GM20431 (cell line): ENCODE results near the gene DHRS1.

Source experiments
- in situ Hi-C: fragments of 300-500 bp; cut with MseI, MboI; formaldehyde crosslinking; loops from one replicate; pipeline ENCODE4 v1.15.0; 2020; ENCODE audit warnings: low sequenced_read_pairs; ENCODE audit not compliant: unreplicated experiment

Gene DHRS1

DNA sequence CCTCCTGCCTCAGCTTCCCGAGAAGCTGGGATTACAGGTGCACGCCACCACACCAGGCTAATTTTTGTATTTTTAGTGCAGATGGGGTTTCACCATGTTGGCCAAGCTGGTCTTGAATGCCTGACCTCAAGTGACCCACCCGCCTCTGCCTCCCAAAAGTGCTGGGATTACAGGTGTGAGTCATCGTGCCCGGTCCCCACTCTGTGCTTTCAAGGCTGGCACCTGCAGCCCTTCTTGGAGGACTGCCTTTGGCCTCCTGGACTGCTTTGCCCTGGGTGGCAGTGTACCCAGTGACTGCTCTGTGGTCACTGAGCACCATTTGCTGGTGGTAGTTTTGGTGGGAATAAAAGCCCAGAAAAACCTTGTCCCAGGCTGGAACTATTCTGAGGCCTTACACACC is 12.6 kb downstream of the DHRS1 start:
- in situ Hi-C loops = no loop called here

DNA sequence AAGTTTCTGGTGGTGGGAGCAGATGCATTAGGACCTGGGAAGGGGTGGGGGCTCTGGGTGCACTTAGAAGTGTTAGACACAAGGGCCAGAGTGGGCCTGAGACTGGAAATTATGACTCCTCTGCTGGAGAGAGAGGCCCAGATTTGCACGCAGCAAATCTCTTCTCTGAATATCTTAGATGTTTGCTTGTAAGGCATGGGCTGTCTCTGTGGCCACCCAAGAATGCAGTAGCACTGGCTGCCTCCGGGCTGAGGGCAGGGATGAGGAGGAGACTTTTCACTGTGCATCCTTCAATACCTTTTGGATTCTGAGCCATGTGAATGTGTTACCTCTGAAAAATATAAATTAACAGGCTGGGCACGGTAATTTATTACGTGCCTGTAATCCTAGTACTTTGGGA is 14.2 kb downstream of the DHRS1 start:
- in situ Hi-C loops = no loop called here

DNA sequence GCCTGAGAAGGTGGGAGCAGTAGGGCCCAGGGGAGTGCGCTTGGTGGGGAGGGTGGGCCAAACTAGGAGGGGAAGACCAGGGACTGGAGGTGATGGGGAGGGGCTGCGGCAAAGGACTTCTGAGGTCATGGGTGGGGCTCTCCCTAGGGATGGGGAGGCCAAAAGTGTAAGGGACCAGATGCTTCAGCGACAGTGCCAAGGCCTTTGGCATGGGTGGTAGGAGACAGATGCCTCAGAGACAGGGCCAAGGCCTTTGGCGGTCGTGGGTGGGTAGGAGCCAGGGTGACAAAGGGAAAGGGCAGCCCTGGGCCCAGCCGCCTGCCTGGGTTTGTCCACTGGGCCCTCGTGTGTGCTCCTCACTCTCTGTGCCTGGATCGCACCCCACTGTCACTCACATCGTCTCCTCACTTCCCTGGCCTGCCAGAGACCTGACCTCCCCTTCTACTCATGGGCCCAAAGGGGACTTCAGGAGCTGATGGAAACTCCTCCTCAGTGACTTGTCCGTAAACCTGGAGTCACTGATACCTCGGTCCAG is 15.0 kb downstream of the DHRS1 start:
- in situ Hi-C loops = no loop called here

DNA sequence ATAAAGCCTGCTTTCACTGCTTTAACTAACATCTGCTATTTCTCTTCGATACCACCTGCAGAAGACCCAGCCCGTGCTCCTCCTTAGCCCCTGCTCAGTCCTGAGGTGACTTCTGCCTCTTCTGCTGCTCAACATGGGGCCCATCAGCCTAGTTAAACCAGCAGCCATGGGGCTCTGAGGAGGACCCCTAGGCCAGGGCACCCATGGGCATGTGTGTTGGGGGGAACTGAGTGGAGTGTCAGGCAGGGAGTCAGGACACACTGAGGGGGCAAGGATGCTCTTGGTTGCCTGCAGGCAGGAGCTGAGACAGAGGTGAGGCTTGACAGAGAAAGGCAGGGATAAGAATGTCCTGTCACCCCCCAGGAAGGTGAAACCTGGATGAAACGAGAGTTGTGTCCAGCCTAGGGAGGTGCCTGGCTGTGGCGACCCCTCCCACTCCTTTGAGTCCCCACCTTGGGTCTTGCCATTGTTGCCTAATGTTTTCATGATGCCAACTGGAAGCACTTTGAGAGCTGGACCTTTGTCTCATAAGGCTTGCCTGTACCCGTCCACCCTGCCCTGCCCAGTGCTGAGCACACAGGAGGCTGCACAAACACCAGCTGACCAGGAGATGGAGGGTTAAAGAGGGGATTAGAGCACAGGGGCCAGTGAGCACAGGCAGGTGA is 15.7 kb downstream of the DHRS1 start:
- in situ Hi-C loops = no loop called here

DNA sequence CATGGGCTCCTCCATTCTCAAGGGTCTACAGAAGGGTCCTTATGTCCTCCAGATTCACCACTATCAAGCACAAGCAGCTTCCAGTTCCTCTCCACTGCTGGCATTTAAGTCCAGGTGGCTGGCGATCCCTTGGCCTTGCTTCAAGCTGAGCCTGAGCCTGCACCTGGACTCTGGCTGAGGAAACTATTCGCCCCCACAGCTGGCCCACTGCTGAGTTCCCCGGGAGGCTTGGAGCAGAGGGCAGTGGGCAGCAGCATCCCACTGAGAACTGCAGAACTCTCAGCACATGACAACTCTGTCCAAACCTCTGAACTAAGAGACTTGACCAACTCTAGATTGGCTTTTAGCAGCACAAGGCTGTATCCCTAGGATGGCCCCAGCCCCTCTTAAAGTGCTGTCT is 16.8 kb downstream of the DHRS1 start:
- in situ Hi-C loops = no loop called here

DNA sequence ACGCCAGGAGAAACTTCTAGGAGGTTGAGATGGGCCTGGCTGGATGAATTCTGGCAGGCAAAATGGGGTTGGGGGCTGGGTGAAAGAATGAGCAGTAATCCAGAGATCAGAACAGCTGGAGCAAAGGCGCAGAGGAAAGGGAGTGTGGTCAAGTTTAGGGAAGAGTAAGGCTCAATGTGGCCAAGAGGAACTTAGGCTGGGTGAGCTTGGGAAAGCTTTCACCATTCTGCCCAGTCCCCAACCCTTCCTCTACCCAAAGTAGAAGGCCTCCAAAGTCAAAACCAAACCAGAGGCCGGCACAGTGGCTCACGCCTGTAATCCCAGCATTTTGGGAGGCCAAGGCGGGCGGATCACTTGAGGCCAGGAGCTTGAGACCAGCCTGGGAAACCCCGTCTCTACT is 17.9 kb downstream of the DHRS1 start:
- in situ Hi-C loops = no loop called here

DNA sequence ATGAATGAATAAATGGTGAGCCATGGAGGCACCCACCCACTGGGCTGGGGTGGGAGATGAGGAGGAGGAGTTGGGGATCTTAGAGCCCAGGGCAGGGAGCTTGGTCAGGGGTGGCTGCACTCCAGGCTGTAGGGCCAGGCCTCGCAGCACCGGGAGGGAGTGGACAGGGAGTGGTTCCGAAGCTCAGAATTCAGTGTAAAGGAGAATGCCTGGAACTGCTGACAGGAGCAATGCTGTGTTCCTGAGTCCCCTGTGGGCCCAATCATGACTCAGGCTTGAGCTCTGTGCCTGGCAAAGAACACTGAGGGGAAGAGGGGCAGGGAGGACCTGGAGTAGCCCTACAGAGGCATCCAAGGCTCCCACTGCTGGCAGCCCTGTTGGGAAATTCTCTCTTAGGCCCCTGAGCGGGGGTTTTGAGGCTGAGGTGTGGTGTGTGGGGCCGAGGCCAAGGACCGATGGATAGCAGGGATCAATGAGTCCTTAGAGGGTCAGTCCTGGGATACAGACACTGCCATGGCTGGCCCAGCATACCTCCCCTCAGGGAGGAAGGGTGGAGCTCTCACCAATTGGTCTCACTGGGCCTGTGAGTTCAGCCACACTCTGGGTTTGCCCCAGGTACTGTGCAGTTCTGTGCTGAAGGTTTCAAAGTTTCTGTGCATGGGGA is 18.7 kb downstream of the DHRS1 start:
- in situ Hi-C loops = no loop called here

DNA sequence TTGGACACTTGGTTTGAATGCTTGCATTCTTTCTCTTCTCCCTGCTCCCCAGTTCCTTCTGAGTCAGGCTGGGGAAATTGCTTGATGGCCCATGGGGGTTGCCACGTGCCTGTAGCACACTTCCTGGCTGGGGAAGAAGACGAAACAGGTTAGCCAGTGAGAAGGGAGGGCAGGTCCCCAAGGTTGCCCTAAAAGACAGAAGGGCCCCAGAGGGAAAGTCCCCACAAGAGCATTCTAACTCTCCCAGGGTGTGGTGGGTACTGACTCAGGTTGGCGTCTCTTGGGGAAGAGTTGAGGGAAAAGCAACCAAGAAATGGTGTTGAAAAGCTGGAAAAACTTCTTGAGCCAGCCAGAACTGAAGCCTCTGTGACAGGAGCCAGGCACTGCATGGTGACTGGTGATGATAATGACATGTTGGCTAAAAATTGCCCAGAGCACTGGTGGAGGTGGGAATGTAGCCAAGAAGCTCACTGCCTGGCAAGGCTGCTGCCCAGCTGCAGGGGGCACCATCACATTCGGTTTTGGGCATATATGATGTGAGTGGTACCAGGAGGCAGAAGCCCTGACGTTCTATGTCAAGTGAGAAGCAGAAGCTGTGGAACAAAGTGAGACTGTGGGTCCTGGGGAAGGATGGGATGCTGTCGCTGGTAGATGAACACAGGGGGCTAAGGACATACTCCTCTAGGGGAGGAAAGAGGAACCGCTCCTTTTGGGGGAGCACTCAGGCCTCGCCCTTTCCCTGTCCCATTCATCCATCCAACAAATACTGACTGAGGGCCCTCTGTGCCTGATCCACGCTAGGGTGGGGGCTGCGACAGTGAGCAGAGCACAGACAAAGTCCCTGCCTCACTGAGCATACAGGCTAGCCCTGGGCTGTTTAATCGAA is 20.0 kb downstream of the DHRS1 start:
- in situ Hi-C loops = no loop called here

DNA sequence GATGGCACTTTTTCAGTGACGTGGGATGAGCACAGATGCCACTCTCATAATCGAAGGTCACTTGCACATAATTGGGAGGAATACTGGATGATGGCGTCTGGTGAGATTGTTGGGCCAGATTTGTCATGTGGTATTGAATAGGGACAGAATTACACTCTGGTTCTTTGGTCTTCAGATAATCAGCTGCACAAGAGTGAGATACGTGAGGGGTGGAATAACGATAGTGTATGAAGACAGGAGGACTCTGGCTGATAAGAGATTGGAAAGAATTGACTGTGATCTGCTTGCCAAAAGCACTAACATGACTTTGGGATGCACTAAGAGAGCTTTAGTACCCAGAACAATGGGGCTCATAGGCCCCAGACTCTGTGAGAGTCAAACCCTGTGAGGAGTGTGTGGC is 21.2 kb downstream of the DHRS1 start:
- in situ Hi-C loops = no loop called here

DNA sequence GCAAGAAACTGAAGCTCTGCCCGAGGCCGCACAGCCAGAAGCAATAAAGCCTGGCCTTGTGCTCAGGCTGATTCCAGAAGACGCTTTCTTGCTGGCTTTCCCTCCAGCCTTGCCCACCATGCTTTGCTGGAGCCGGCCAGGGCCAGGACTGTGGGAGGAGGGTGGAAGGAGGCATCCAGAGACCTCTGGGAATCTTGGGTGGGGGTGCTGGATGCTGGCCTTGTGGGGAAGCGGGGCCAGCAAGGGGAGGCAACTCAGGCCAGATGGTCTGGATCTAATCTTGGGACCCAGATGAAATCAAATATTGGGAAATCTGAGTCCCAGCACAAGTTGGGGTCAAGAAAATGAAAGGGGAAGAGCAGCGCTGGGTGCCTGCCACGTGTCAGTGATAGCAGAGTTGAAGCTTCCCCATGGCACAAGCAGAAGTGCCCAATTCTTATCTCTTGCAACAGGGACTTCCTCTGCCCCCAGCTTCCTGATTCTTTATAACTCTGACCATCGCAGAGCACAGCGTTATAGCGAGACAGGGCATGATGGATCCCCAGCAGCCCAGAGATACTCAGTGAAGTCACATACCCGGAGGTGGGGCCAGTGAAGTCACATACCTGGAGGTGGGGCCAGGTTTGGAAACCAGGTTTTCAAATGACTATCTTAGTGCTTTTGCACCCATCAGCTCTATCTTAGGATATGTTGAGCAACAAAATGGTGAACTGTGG is 21.8 kb downstream of the DHRS1 start:
- in situ Hi-C loops = no loop called here

DNA sequence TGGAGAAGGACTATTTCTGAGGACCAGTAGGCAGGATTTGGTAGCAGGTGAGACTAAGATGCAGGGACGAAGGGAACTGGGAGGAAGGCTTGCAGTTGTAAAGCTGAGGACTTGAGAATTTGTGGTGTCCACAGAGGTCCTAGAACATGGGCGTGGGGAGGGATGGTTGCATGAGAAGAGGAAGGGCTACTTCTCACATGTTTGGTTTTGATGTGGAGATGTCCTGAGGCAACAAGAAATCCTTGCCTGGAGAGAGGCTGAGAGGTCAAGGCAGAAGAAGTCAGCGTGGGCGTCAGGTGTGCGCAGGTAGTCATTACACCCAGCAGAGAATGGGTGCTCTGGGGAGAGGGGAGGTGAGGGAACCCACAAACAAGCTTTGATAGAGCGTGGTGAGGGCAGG is 22.5 kb downstream of the DHRS1 start:
- in situ Hi-C loops = no loop called here

DNA sequence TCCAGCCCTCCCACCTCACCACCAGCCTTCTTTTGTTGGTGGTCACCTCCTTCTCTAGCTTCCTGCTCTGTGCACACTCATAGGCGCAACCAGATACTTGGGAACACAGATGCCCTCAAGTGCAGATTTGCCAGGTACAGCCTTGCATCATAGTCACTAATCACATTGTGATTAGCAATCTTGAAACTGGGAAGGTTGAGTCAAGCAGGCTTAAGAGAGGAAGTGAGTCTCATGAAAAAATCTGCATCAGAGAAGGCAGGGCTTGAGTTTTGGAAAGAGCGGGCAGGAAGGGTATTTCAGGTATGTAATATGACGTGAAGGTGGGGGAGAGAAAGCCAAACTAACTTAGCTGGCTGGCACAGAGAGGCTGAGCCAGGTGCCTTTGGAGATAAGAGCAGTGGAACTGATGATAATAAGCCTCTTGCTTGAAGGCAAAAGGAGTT is 25.5 kb downstream of the DHRS1 start:
- in situ Hi-C loops = no loop called here

DNA sequence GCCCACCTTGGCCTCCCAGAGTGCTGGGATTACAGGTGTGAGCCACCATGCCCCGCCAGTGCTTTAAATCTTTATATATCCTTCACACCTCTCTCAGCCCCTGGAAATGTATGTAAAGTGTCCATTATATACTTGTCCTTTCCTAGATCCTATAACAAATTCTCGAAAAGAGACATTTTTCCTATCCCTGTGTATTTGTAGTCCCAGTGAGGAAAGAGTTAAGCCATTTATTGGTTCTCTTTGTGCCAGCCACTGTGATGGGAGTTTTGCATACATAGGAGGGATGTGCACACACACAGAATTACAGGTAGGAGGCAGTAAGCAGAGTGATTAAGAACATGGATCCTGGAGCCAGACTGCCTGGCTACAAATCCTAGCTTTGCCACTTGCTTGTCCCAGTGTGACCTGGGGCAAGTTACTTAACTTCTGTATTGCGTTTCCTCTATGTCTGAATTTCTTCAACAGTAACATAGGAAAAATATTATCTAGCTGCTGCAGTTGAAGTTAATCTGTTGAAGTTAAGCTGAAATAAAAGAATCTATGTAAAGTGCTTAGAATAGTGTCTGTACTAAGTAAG is 26.1 kb downstream of the DHRS1 start:
- in situ Hi-C loops = no loop called here

DNA sequence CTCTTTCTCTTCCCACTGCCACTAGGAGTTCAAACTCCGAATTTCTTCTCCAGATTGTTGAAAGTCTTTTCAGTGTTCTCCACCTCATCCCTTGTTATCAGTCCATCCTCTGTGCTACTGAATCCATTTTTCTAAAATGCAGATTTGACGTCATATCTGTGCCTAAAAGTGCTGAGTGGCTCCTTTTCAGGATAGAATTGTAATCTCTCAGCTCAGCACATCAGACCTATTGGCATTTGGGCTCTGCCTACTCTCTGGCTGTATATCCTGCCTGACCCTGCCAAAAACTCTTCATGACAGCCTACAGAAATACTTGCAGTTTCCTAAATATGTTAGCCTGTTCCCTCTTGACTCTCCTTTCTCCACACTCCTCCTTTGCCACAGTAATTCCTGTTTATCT is 27.1 kb downstream of the DHRS1 start:
- in situ Hi-C loops = no loop called here

DNA sequence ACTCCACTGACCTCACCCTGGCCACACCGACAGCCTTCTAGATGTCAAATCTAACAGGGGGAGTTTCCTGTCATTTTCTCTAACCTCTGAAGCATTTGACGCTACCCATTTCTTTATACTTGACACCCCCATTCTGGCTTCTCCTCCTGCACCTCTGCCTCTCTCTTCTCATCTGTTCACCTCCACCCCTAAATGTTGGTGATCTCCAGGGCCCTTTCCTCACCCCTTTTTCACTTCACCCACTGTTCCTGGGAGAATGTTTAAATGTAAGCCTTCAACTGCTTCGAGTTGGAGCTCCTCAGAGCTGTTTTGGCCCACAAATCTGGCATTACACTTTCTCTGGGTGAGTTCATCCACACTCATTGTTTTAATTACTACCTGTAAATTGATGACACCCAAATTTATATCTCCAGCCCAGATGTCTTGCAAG is 27.7 kb downstream of the DHRS1 start:
- in situ Hi-C loops = no loop called here

DNA sequence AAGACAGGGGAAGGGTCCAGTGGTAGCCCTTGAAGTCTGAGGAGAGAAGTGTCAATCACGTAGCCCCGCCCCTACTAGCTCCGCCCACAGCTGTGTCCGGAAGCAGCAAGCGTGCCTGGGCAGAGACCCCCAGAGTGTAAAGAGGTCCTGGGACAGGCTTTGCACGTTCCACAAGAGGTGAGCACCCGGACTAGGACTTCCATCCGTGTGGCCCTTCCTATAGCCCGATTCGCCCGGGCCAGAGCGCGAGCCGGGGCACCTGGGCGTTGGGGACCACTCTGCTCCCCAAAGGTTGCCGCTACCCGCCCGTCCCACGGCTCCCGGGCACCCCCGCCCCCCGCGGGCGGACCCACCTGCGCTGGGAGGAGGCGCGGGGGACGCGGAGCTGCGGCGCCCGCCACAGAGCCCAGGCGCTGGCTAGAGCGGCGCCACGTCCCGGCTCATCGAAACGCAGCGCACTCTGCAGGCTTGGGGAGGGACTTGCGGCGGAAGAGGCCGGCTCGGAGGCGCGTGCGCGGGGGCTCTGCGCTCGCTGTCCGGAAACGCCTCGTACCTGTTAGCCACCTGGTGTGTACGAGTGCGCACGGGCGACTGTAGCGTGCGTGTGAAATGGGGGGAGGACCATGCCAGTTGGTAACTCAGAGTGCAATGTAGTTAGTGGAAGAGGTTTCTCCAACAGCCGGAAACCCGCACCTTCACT is 28.3 kb downstream of the DHRS1 start, which contains the start of gene RABGGTA:
RABGGTA (minus strand) TSS at position 464 of the 700 bp plus-strand sequence. CDS start 482 bp downstream, outside the sequence.
- in situ Hi-C loops = no loop called here

DNA sequence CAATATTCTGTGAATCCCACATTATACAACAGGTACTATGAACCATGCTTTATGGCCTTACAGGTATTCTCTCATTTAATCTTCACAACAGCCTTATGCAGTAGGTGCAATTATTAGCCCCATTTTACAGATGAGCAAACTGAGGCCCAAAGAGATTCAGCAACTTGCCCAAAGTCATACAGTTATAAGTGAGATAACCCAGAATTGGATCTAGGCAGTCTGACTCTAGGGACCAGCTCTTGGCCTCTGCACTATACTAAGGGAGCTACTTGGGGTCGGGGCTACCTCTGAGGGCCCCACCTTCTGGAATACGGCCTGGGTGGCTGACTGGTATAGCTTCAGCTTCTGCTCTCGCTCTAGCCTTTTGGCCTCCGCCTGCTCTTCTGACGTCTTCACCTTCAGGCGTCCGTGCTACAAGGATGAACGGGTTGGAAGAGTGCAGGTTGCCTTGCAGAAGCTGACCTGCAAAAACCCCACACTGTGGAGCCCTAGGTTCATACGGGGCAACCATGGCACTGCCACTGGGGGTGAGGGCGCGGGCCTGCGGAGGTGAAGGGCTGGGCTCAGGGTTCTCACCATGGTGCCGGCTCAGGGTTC is 28.9 kb downstream of the DHRS1 start:
- in situ Hi-C loops = no loop called here

DNA sequence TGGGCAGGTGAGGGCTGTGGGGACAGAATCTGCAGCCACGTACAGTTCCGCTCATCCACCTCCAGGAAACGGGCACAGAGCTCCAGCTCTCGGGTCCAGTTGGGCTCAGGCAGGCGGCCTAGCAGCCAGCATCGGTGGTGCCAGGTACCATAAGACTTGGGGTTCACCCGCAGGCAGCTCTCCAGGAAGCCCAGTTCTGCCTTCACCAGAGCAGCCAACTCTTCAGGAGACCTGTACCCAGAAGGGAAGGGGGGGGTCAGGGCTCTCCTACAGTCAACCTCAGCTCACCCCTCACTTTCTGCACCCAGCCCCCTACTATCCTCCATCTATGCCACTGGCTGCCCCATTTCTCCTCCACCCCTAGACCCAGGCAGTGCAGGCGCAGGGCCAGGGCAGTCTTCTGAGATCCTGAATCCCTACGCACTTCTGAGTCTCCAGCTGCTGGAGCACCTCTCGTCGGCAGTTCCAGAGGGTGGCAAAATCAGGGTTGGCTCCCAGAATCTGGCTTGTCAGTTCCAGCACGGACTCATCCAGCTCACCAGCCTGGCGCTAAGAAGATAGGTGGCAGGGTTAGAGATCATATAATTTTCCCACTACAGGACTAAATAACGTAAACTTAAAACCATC is 29.6 kb downstream of the DHRS1 start:
- in situ Hi-C loops = no loop called here
